GM12878 (cell line): ENCODE measurements around the gene BCAS3. TPM values are rescaled to one million over a fixed set of nuclear protein-coding genes. Genes with fewer than 3 reads are reported as not detected.

Experiments used
- ATAC-seq: fragments of 200-7000 bp; cut with Tn5 transposase; 3 replicates; pipeline ENCODE4 v1.9.1; 2020; ENCODE audit warnings: mild to moderate bottlenecking, moderate library complexity
- BruUV-seq: library from RNA; stranded (reverse); fragments of 400-500 nt; replicated peaks from 2 replicates; lab custom pipeline; 2021; lab: Mats Ljungman, UMichigan
- CTCF ChIA-PET: fragments of 300-600 bp; sonication (Branson Sonifier 250); formaldehyde crosslinking; extraction: SDS; loops from one replicate; lab custom pipeline; 2021; ENCODE audit warnings: inconsistent platforms; lab: Yijun Ruan, JAX
- POLR2A ChIA-PET: fragments of 350-600 bp; formaldehyde crosslinking; extraction: SDS; loops from one replicate; lab custom pipeline; 2021; ENCODE audit warnings: inconsistent platforms; lab: Charles Lee
- RAD21 ChIA-PET: fragments of 300-600 bp; sonication (Branson Sonifier 250); formaldehyde crosslinking; loops from one replicate; lab custom pipeline; 2023; ENCODE audit warnings: antibody characterized with exemption; ENCODE audit not compliant: unreplicated experiment; lab: Charles Lee
- SMC1A ChIA-PET: fragments of 300-600 bp; sonication (Branson Sonifier 250); formaldehyde crosslinking; loops from one replicate; lab custom pipeline; 2023; ENCODE audit not compliant: unreplicated experiment, uncharacterized antibody; lab: Charles Lee
- DNase-seq: peaks from one replicate; pipeline ENCODE4 v3.0.0-alpha.2; 2011; ENCODE audit warnings: low read depth, low spot score
- FAIRE-seq: peaks from 3 replicates; lab custom pipeline; 2011; peaks lifted over from hg19 to GRCh38; lab: Jason Lieb, UNC
- H2AFZ ChIP-seq: 2 replicates; pipeline ENCODE4 v1.6.0; 2011; ENCODE audit warnings: low read depth, low read length, control low read depth; ENCODE audit not compliant: control insufficient read depth
- H3K27ac ChIP-seq: 2 replicates; pipeline ENCODE4 v1.5.1; 2011; ENCODE audit warnings: control low read depth; ENCODE audit not compliant: control insufficient read depth, insufficient read depth
- H3K27me3 ChIP-seq, 2 experiments: replicated peaks in 1 of 2; 2 replicates each; pipeline versions ENCODE4 v1.6.0 to v1.6.1; 2011; ENCODE audit warnings: low read length in 1 of 2; ENCODE audit not compliant: control insufficient read depth in 2 of 2, insufficient read depth in 2 of 2
- H3K36me3 ChIP-seq, 2 experiments: 2 replicates each; pipeline ENCODE4 v1.5.1; 2011; ENCODE audit warnings: low read length in 1 of 2; ENCODE audit not compliant: control insufficient read depth in 2 of 2, insufficient read depth in 2 of 2
- H3K4me1 ChIP-seq: 2 replicates; pipeline ENCODE4 v1.6.1; 2011; ENCODE audit warnings: mild to moderate bottlenecking, low read length, moderate library complexity, mixed read lengths; ENCODE audit not compliant: control insufficient read depth, insufficient read depth
- H3K4me2 ChIP-seq: 2 replicates; pipeline ENCODE4 v1.6.0; 2011; ENCODE audit warnings: control low read depth; ENCODE audit not compliant: control insufficient read depth, insufficient read depth
- H3K4me3 ChIP-seq: fragments of 200-600 bp; sonication (generic); 2 replicates; pipeline ENCODE4 v1.5.1; 2016
- H3K79me2 ChIP-seq: 2 replicates; pipeline ENCODE4 v1.6.0; 2011; ENCODE audit warnings: low read length; ENCODE audit not compliant: control insufficient read depth, insufficient read depth
- H3K9ac ChIP-seq: 2 replicates; pipeline ENCODE4 v1.8.0; 2011; ENCODE audit warnings: low read length, control low read depth, mixed read lengths; ENCODE audit not compliant: control insufficient read depth, insufficient read depth
- H3K9me3 ChIP-seq: replicated peaks from 3 replicates; pipeline ENCODE4 v1.5.1; 2011; ENCODE audit warnings: mild to moderate bottlenecking, low read length; ENCODE audit not compliant: control insufficient read depth, insufficient read depth
- H4K20me1 ChIP-seq: 2 replicates; pipeline ENCODE4 v1.6.0; 2011; ENCODE audit not compliant: control insufficient read depth, insufficient read depth
- ASH2L ChIP-seq: fragments of 300-600, 200-600 bp; sonication (generic); IDR thresholded peaks from 2 replicates; pipeline ENCODE4 v1.6.1; 2017; ENCODE audit warnings: low read depth, mild to moderate bottlenecking, borderline replicate concordance
- BMI1 ChIP-seq: fragments of 450-650 bp; IDR thresholded peaks from 2 replicates; pipeline ENCODE4 v1.6.1; 2016; ENCODE audit warnings: mild to moderate bottlenecking, moderate library complexity, borderline replicate concordance
- EGR1 ChIP-seq, 2 experiments: IDR thresholded peaks; 1 replicate in 1 of 2; 2 replicates in 1 of 2; pipeline ENCODE4 v1.6.1; 2011 to 2012; ENCODE audit warnings: low read depth in 2 of 2, low read length in 2 of 2, borderline replicate concordance in 1 of 2, mild to moderate bottlenecking in 1 of 2, moderate library complexity in 1 of 2
- HDGF ChIP-seq: fragments of 450-650 bp; IDR thresholded peaks from 2 replicates; pipeline ENCODE4 v1.6.1; 2016; ENCODE audit warnings: antibody characterized with exemption
- KLF5 ChIP-seq: fragments of 450-650 bp; IDR thresholded peaks from 2 replicates; pipeline ENCODE4 v1.6.1; 2014; ENCODE audit warnings: mild to moderate bottlenecking; ENCODE audit not compliant: partially characterized antibody
- LARP7 ChIP-seq: fragments of 450-650 bp; IDR thresholded peaks from 2 replicates; pipeline ENCODE4 v1.6.1; 2017; ENCODE audit warnings: mild to moderate bottlenecking
- MTA2 ChIP-seq: fragments of 450-650 bp; IDR thresholded peaks from 2 replicates; pipeline ENCODE4 v1.6.1; 2016; ENCODE audit warnings: low read depth, mild to moderate bottlenecking, moderate library complexity
- NFYB ChIP-seq: IDR thresholded peaks from 2 replicates; pipeline ENCODE4 v1.6.1; 2011; ENCODE audit warnings: low read depth, mild to moderate bottlenecking, low read length, improper control_type of control experiment, moderate library complexity; ENCODE audit not compliant: insufficient read depth
- RAD21 ChIP-seq: IDR thresholded peaks from 2 replicates; pipeline ENCODE4 v1.6.1; 2011; ENCODE audit warnings: mild to moderate bottlenecking, low read depth, low read length, moderate library complexity; ENCODE audit not compliant: insufficient read depth
- RCOR1 ChIP-seq: conservative IDR thresholded peaks from 2 replicates; pipeline ENCODE4 v1.6.1; 2012; ENCODE audit warnings: low read depth, low read length, improper control_type of control experiment
- SPI1 ChIP-seq: IDR thresholded peaks from 2 replicates; pipeline ENCODE4 v1.6.1; 2011; ENCODE audit warnings: low read depth, mild to moderate bottlenecking, low read length, moderate library complexity, borderline replicate concordance; ENCODE audit not compliant: insufficient read depth
- STAT1 ChIP-seq: fragments of 450-650 bp; conservative IDR thresholded peaks from 2 replicates; pipeline ENCODE4 v1.6.1; 2014; ENCODE audit warnings: antibody characterized with exemption, mild to moderate bottlenecking
- TCF12 ChIP-seq: IDR thresholded peaks from 2 replicates; pipeline ENCODE4 v1.6.1; 2011; ENCODE audit warnings: low read depth, mild to moderate bottlenecking, low read length
- ZSCAN29 ChIP-seq: fragments of 450-650 bp; IDR thresholded peaks from 2 replicates; pipeline ENCODE4 v1.6.1; 2017; ENCODE audit warnings: mild to moderate bottlenecking, moderate library complexity
- WGBS: methylation state at CpG from one replicate; pipeline ENCODE4 v1.1.6; 2016; ENCODE audit warnings: low lambda C conversion rate; ENCODE audit not compliant: insufficient replicate concordance, insufficient coverage; ENCODE audit errors: missing lambda C conversion rate; 5-methylcytosine and 5-hydroxymethylcytosine counted together
- in situ Hi-C: fragments of 300-500 bp; cut with MboI; formaldehyde crosslinking; loops from 9 replicates; pipeline ENCODE4 v1.14.3; 2018; ENCODE audit warnings: mixed read lengths
- intact Hi-C: fragments of 100-400 bp; cut with micrococcal nuclease; formaldehyde crosslinking; loops from one replicate; pipeline ENCODE4 v1.14.2; 2022; ENCODE audit not compliant: unreplicated experiment
- polyA plus RNA-seq, 11 experiments: library from polyadenylated mRNA; depleted of rRNA in 4 of 11; unstranded in 6 of 11; stranded (reverse) in 5 of 11; fragments of >200 nt; fragmentation: Nextera tagmentation in 4 of 11; fragmentation: Illumina TruSeq in 1 of 11; extraction: Ambion mirVana in 4 of 11; extraction: Trizol in 1 of 11; gene quantifications; 1 replicate in 1 of 11; 2 replicates in 10 of 11; pipeline versions ENCODE4 v1.2.1 to v1.2.3, GENCODE V29; 2011 to 2016; ENCODE audit warnings: inconsistent platforms in 2 of 11, missing spikeins in 2 of 11, low read depth in 1 of 11
- total RNA-seq, 4 experiments: library from RNA; depleted of rRNA in 3 of 4; stranded (reverse); fragments of >200 nt in 3 of 4; fragmentation: Illumina TruSeq in 1 of 4; extraction: Trizol in 1 of 4; gene quantifications; 2 replicates each; pipeline versions ENCODE4 v1.2.1 to v1.2.3, GENCODE V29; 2013 to 2021
- TF ChIP-seq, protein P1 (sequence below): fragments of 450-650 bp; IDR thresholded peaks from 2 replicates; pipeline ENCODE4 v1.6.1; 2016; ENCODE audit warnings: mild to moderate bottlenecking

Gene BCAS3
- total and polyA plus RNA-seq, 10 of the 15 experiments (the other 5 are each of a cell fraction or from before 2014, with no cell fraction given) = 2.1 to 11.0 (median 6.6) TPM

- ChIA-PET SMC1A (no interaction called here), CTCF (interaction anchor here (0.9 to 1.1 kb wide), 2 partner anchors 419 to 699 kb away, joined by 3 read pairs; no protein-coding TSS in a partner anchor), POLR2A (no interaction called here), RAD21 (interaction anchor here (0.6 to 1.3 kb wide), 2 partner anchors 421 to 688 kb away, joined by 3 to 4 read pairs; no protein-coding TSS in a partner anchor)
- intact Hi-C loops = loop anchor here (5.0 kb wide), 1 partner anchor 692 kb away; no protein-coding TSS in a partner anchor
- DNase-seq = no peak
- in situ Hi-C loops = loop anchor here (5.0 to 10.0 kb wide), 2 partner anchors 422 to 689 kb away; no protein-coding TSS in a partner anchor
- Histone ChIP-seq H3K27ac (no peak overlapping the region), H3K4me2 (no peak overlapping the region), H3K4me3 (no peak overlapping the region), H3K27me3 (peaks cover 4 to 12% of the 10 kb centered on the region in 2 experiments; a peak in 3 of 4 replicates), H3K79me2 (no peaks in the 10 kb centered on the region), H3K9me3 (peaks cover 1% of the 10 kb centered on the region; the same call in 1 of the 3 replicates), H4K20me1 (no peaks in the 10 kb centered on the region), H2AFZ (no peak overlapping the region), H3K36me3 (no peaks in the 10 kb centered on the region), H3K9ac (no peak overlapping the region), H3K4me1 (peaks cover 4% of the 10 kb centered on the region; the same call in 1 of the 2 replicates)
- FAIRE-seq = no peak
- no TSS peak for BruUV-seq
- 68% methylated on average over 6 of the region's 6 CpGs for WGBS
- TF ChIP-seq, protein P1, sequence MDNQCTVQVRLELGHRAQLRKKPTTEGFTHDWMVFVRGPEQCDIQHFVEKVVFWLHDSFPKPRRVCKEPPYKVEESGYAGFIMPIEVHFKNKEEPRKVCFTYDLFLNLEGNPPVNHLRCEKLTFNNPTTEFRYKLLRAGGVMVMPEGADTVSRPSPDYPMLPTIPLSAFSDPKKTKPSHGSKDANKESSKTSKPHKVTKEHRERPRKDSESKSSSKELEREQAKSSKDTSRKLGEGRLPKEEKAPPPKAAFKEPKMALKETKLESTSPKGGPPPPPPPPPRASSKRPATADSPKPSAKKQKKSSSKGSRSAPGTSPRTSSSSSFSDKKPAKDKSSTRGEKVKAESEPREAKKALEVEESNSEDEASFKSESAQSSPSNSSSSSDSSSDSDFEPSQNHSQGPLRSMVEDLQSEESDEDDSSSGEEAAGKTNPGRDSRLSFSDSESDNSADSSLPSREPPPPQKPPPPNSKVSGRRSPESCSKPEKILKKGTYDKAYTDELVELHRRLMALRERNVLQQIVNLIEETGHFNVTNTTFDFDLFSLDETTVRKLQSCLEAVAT = no peak
- no peak for ATAC-seq
Measured at GRCh38 chr17:61415374-61416210, 737.9 kb downstream of the BCAS3 start.

DNA sequence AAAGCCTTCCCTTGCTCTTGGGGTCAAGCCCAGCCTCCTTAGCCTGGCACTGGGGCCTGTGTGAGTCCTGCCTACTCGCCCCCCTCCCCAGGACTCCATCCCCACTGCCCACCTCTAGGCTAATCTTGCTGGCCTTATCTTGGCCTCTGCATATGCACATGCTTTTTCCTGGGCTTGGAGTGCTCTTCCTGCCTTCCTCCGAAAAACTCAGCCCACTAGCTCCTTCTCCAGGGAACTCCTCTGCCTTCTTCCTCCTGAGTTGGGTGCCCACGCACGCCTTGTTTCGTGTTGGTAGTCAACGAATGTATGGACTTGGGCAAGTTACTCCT lies 738.5 kb downstream of the BCAS3 start:
- no peaks in the 10 kb centered on the region for H3K36me3 ChIP-seq
- ChIA-PET CTCF (interaction anchor here (0.9 to 1.1 kb wide), 2 partner anchors 418 to 699 kb away, joined by 3 read pairs; no protein-coding TSS in a partner anchor), SMC1A (no interaction called here), POLR2A (no interaction called here), RAD21 (interaction anchor here (0.6 to 1.3 kb wide), 2 partner anchors 420 to 687 kb away, joined by 3 to 4 read pairs; no protein-coding TSS in a partner anchor)
- no peaks in the 10 kb centered on the region for H3K79me2 ChIP-seq
- peaks cover 4% of the 10 kb centered on the region; the same call in 1 of the 2 replicates for H3K4me1 ChIP-seq
- no peak overlapping the region for H3K9ac ChIP-seq
- peaks cover 4 to 11% of the 10 kb centered on the region in 2 experiments; a peak in 3 of 4 replicates for H3K27me3 ChIP-seq
- H2AFZ ChIP-seq = no peak overlapping the region
- ATAC-seq (no peak), FAIRE-seq (no peak), DNase-seq (no peak)
- no peak overlapping the region for H3K27ac ChIP-seq
- H3K4me2 ChIP-seq = no peak overlapping the region
- no peak overlapping the region for H3K4me3 ChIP-seq
- H4K20me1 ChIP-seq = no peaks in the 10 kb centered on the region
- no TSS peak for BruUV-seq
- intact Hi-C loops = loop anchor here (5.0 kb wide), 1 partner anchor 691 kb away; no protein-coding TSS in a partner anchor
- 74% methylated on average over 6 of the region's 6 CpGs for WGBS
- in situ Hi-C loops = loop anchor here (5.0 to 10.0 kb wide), 2 partner anchors 421 to 689 kb away; no protein-coding TSS in a partner anchor
- peaks cover 1% of the 10 kb centered on the region; the same call in 1 of the 3 replicates for H3K9me3 ChIP-seq
- TF ChIP-seq TCF12 = no peak
- TF ChIP-seq RCOR1 = no peak
- no peak for TF ChIP-seq ZSCAN29
- TF ChIP-seq RAD21 = no peak
- no peak for TF ChIP-seq MTA2
- no peak for TF ChIP-seq KLF5
- TF ChIP-seq SPI1 = no peak
- TF ChIP-seq NFYB = no peak
- TF ChIP-seq STAT1 = no peak
- TF ChIP-seq BMI1 = no peak
- TF ChIP-seq ASH2L = no peak
- no peak for TF ChIP-seq EGR1 (IDR thresholded peaks at IDR 0.05; ENCODE audit: borderline replicate concordance in 1 of 2, low read depth in 2 of 2, low read length in 2 of 2)
- no peak for TF ChIP-seq LARP7
- no peak for TF ChIP-seq HDGF
